Measurements from ENCODE around the gene PLLP.

DNA sequence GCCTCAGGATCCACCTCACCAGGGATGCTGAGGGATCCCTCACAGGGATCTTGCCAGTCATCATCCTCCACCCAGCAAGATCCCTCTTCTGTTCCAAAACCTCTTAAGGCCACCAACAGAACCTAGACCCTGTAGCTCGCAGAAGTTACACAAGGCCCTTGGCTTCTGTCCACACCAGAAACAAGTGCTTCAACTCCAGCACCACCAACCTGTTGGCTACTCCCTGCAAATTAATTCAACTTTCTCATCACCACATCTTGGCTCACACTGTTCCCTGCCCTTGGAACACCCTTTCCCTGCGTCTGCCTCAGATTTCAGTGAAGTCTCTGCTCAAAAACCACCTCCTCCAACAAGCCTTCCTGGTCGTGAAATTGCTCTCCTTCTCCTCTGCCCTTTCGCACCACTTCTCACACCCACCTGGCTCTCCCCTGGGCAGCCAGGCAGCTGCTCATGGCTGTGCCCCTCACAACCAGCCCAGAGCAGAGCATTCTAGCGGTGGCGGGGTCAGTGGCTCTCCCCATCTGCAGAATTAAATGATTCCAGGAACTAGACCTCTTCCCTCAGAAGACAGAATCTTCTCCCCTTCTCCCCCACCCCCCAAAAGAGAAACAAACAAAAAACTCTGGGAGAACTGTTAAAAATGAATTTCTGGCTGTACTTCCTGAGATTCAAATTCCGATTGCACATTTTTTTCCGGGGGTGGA lies 1.8 kb downstream of the PLLP start:
- TF ChIP-seq, protein P1, sequence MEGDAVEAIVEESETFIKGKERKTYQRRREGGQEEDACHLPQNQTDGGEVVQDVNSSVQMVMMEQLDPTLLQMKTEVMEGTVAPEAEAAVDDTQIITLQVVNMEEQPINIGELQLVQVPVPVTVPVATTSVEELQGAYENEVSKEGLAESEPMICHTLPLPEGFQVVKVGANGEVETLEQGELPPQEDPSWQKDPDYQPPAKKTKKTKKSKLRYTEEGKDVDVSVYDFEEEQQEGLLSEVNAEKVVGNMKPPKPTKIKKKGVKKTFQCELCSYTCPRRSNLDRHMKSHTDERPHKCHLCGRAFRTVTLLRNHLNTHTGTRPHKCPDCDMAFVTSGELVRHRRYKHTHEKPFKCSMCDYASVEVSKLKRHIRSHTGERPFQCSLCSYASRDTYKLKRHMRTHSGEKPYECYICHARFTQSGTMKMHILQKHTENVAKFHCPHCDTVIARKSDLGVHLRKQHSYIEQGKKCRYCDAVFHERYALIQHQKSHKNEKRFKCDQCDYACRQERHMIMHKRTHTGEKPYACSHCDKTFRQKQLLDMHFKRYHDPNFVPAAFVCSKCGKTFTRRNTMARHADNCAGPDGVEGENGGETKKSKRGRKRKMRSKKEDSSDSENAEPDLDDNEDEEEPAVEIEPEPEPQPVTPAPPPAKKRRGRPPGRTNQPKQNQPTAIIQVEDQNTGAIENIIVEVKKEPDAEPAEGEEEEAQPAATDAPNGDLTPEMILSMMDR (IDR thresholded peaks at IDR 0.05): no peak
- TF ChIP-seq SIN3A (IDR thresholded peaks at IDR 0.05; ENCODE audit: borderline replicate concordance, insufficient read depth, low read depth, low read length): no peak
